ENCODE results near the gene ATPAF2. TPM values are rescaled to one million over a fixed set of nuclear protein-coding genes. Genes with fewer than 3 reads are reported as not detected.

The ATPAF2 gene
- total and polyA plus RNA-seq, 5 donors from 2014 or later, result 10.9 to 25.1 (median 13.2) TPM

DNA sequence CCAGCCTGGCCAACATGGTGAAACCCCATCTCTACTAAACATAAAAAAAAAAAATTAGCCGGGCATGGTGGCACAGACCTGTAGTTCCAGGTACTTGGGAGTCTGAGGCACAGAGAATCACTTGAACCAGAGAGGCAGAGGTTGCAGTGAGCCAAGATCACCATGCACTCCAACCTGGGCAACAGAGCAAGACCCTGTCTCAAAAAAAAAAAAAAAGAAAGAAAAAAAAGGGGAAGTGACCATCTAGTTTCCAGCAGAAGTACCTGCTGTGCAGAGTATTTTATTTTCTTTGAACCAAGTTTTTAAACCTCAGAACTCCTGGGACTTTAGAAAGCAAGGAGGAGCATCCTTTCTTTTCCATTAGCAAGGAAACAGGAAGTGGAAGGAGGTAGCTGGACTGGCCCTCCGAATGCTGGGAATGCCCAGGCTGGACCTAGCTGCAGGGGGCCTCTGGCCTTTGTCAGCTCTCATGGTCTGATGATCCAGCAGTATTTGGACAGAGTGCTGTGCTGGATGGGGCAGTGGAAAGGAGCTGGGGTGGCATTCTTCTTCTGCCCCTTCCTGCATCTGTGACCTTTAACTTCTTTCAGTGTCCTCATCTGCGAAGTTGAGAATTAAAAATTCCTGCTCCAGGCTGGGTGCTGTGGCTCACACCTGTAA, 6.9 kb upstream of the ATPAF2 start:
- ATAC-seq (ENCODE audit: low read depth in 2 of 2), result no peak
- Mint-ChIP-seq H3K36me3 (peaks cover 21% of the 10 kb centered on the region), H3K9me3 (no peaks in the 10 kb centered on the region)

DNA sequence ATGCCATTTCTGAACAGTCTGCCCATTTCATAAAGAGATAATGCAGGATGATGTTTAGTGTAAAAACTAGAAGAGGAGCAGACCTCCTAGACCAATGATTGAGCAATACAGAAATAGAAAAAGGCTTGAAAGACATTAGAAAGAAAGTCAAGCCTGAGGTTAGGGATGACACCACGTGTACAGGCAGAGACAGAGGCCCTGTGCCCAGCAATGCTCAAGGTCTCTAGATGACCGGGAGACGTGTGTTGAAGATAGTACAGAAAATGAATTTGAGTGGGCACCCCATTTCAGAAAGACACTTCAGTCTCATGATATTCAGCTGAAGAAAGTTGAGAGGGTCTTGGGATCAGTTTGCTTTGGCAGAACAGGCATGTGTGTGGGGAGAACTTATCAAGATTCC, 5.6 kb upstream of the ATPAF2 start:
- Mint-ChIP-seq H3K27me3 (no peaks in the 10 kb centered on the region), H3K4me1 (peaks cover 10 to 31% (median 24%) of the 10 kb centered on the region in 4 donors), H3K4me3 (no peak overlapping the region), H3K27ac (no peak overlapping the region), H3K36me3 (peaks cover 15% of the 10 kb centered on the region), H3K9me3 (no peaks in the 10 kb centered on the region)
- no peak overlapping the region for H3K4me3 ChIP-seq (ENCODE audit: low read depth, low read length)
- H3K9me3 ChIP-seq (ENCODE audit: control insufficient read depth in 2 of 2, low read length in 2 of 2), result no peaks in the 10 kb centered on the region
- H3K4me1 ChIP-seq (ENCODE audit: control insufficient read depth, insufficient read depth, low read length, poor library complexity, severe bottlenecking), result peaks cover 14% of the 10 kb centered on the region
- peaks cover 3% of the 10 kb centered on the region for H3K36me3 ChIP-seq (ENCODE audit: control insufficient read depth, insufficient read depth, low read length)
- H3K27me3 ChIP-seq (ENCODE audit: control insufficient read depth, insufficient read depth, low read length), result no peaks in the 10 kb centered on the region
- H3K27ac ChIP-seq (ENCODE audit: insufficient read depth, low read length, poor library complexity, severe bottlenecking), result no peak overlapping the region
- no peak for DNase-seq
- ATAC-seq (ENCODE audit: low read depth in 2 of 2), result no peak

More for the DNA sequence above, 6.9 kb upstream of the ATPAF2 start:
- Histone ChIP-seq H3K27me3 (ENCODE audit: control insufficient read depth, insufficient read depth, low read length) (no peaks in the 10 kb centered on the region), H3K27ac (ENCODE audit: insufficient read depth, low read length, poor library complexity, severe bottlenecking) (no peak overlapping the region), H3K36me3 (ENCODE audit: control insufficient read depth, insufficient read depth, low read length) (peaks cover 5% of the 10 kb centered on the region), H3K9me3 (ENCODE audit: control insufficient read depth in 2 of 2, low read length in 2 of 2) (no peaks in the 10 kb centered on the region), H3K4me1 (ENCODE audit: control insufficient read depth, insufficient read depth, low read length, poor library complexity, severe bottlenecking) (peaks cover 3% of the 10 kb centered on the region), H3K4me3 (ENCODE audit: low read depth, low read length) (no peak overlapping the region)
- Mint-ChIP-seq H3K4me3 (no peak overlapping the region), H3K27me3 (no peaks in the 10 kb centered on the region), H3K27ac (no peak overlapping the region), H3K4me1 (peaks cover 10 to 24% (median 18%) of the 10 kb centered on the region in 4 donors)
- no peak for DNase-seq

DNA sequence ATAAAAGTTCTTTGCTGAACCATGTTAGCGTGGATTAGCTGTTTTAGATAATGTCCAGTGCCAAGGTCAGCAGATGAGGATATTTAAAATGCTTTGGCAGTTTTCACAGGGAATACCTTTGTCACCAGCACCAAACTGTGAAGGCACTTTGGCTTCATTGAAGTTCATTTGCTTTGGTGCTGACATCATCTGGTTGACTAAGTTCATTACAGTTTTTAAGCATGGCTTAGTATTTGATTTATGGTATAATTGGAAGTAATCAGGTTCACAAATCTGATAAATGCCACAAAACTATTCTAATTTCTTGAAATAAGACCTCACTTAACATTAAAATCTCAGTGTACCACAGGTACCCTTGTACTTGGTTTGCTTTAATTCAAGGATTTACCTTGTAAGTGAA, 4.5 kb upstream of the ATPAF2 start:
- Histone ChIP-seq H3K4me3 (ENCODE audit: low read depth, low read length) (no peak overlapping the region), H3K27ac (ENCODE audit: insufficient read depth, low read length, poor library complexity, severe bottlenecking) (no peak overlapping the region), H3K4me1 (ENCODE audit: control insufficient read depth, insufficient read depth, low read length, poor library complexity, severe bottlenecking) (peaks cover 16% of the 10 kb centered on the region), H3K27me3 (ENCODE audit: control insufficient read depth, insufficient read depth, low read length) (no peaks in the 10 kb centered on the region), H3K9me3 (ENCODE audit: control insufficient read depth in 2 of 2, low read length in 2 of 2) (no peaks in the 10 kb centered on the region), H3K36me3 (ENCODE audit: control insufficient read depth, insufficient read depth, low read length) (peaks cover 3% of the 10 kb centered on the region)
- no peak overlapping the region for H3K27ac Mint-ChIP-seq
- DNase-seq, result peak in 2 of 3 donors; percentile 11 to 29
- peaks cover 10 to 39% (median 29%) of the 10 kb centered on the region in 4 donors for H3K4me1 Mint-ChIP-seq
- ATAC-seq (ENCODE audit: low read depth in 2 of 2), result no peak
- no peaks in the 10 kb centered on the region for H3K27me3 Mint-ChIP-seq
- peak overlapping the region in 2 of 4 donors; percentile 77 to 96 for H3K4me3 Mint-ChIP-seq
- H3K9me3 Mint-ChIP-seq, result no peaks in the 10 kb centered on the region
- H3K36me3 Mint-ChIP-seq, result peaks cover 13% of the 10 kb centered on the region

DNA sequence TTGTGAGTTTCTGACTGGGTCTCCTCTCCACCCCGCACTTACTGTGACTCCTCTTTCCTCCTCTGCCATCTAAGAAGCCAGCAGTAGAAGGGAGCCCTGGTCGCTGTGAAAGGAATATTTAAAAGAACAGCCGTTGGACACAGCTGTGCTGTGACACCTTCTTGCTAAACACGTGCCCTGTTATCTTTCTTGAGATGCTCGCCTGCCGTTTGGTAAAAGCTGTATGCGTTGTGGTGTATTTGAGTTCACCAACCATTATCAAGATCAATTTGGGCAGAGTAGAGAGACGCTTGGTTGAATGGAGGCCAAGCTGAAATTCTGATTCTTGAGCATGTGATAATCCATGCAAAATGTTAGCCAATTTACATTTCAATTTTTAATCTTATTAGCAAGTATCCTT, 4.0 kb upstream of the ATPAF2 start:
- Histone ChIP-seq H3K4me3 (ENCODE audit: low read depth, low read length) (no peak overlapping the region), H3K27me3 (ENCODE audit: control insufficient read depth, insufficient read depth, low read length) (no peaks in the 10 kb centered on the region), H3K9me3 (ENCODE audit: control insufficient read depth in 2 of 2, low read length in 2 of 2) (no peaks in the 10 kb centered on the region), H3K27ac (ENCODE audit: insufficient read depth, low read length, poor library complexity, severe bottlenecking) (no peak overlapping the region), H3K4me1 (ENCODE audit: control insufficient read depth, insufficient read depth, low read length, poor library complexity, severe bottlenecking) (peaks cover 21% of the 10 kb centered on the region), H3K36me3 (ENCODE audit: control insufficient read depth, insufficient read depth, low read length) (peaks cover 3% of the 10 kb centered on the region)
- ATAC-seq (ENCODE audit: low read depth in 2 of 2) (no peak), DNase-seq (no peak)
- Mint-ChIP-seq H3K9me3 (no peaks in the 10 kb centered on the region), H3K27ac (no peak overlapping the region), H3K36me3 (peaks cover 13% of the 10 kb centered on the region), H3K4me1 (peaks cover 12 to 44% (median 31%) of the 10 kb centered on the region in 4 donors), H3K4me3 (peak overlapping the region in 2 of 4 donors; percentile 51 to 96), H3K27me3 (no peaks in the 10 kb centered on the region)

DNA sequence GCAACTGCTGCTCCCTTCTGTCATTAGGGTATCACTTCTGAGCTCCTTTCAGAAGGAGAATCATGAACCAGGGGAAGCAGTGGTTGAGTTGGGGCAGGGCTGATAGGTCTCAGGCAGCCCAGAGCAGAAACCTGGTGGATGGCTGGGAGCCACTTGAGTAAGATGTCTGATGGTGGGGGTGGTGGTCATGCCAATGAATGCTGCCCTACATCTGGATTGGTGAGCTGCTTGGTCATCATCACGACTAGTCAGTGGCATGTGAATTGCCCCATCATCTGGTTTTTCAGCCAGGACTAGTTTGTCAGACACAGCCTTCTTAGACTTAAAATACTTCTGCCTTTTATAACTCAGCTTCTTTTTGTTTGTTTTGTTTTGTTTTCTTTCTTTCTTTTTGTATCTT, 2.8 kb upstream of the ATPAF2 start:
- Histone ChIP-seq H3K27ac (ENCODE audit: insufficient read depth, low read length, poor library complexity, severe bottlenecking) (no peak overlapping the region), H3K4me1 (ENCODE audit: control insufficient read depth, insufficient read depth, low read length, poor library complexity, severe bottlenecking) (peaks cover 28% of the 10 kb centered on the region), H3K36me3 (ENCODE audit: control insufficient read depth, insufficient read depth, low read length) (peaks cover 3% of the 10 kb centered on the region), H3K9me3 (ENCODE audit: control insufficient read depth in 2 of 2, low read length in 2 of 2) (no peaks in the 10 kb centered on the region), H3K27me3 (ENCODE audit: control insufficient read depth, insufficient read depth, low read length) (no peaks in the 10 kb centered on the region), H3K4me3 (ENCODE audit: low read depth, low read length) (no peak overlapping the region)
- DNase-seq, result no peak
- Mint-ChIP-seq H3K9me3 (no peaks in the 10 kb centered on the region), H3K27me3 (no peaks in the 10 kb centered on the region), H3K4me1 (peaks cover 17 to 54% (median 35%) of the 10 kb centered on the region in 4 donors), H3K36me3 (peaks cover 5% of the 10 kb centered on the region), H3K4me3 (peak overlapping the region; percentile 68 to 97 (median 94)), H3K27ac (peak overlapping the region in 1 of 3 donors; percentile 89)
- ATAC-seq (ENCODE audit: low read depth in 2 of 2), result no peak

DNA sequence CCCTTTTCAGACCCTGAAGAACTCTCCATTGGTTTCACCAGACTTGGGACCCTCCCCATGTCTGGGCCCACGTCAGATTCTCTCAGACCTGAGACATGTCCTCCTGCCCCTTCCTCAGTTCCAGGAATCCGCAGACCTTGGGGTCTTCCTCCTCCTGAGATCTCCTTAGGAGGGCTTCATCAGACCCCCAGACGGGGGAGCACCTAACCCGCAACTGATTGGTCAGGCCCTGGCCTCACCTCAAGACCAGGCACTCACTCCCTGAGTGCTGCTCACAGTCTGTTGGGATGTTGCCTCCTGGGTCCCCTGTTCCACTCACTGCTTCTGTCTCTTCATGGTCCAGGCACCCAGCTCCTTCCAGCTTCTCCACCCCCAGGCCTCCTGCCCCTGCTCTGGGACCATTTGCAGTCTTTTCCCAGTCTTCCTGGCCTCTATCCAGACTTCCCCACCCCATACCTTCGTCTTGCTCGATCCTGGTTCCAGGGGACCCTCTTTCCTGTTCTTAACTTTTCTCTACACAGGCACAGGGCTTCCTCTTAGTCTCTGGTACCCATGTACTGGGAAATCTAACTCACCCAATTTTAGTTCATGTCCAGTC, 1.4 kb upstream of the ATPAF2 start:
- DNase-seq, result no peak
- Mint-ChIP-seq H3K27ac (peak overlapping the region; percentile 85 to 97 (median 89)), H3K9me3 (no peaks in the 10 kb centered on the region), H3K27me3 (no peaks in the 10 kb centered on the region), H3K4me3 (peak overlapping the region; percentile 91 to 97 (median 94)), H3K36me3 (peaks cover 5% of the 10 kb centered on the region), H3K4me1 (peaks cover 17 to 54% (median 35%) of the 10 kb centered on the region in 4 donors)
- no peaks in the 10 kb centered on the region for H3K27me3 ChIP-seq (ENCODE audit: control insufficient read depth, insufficient read depth, low read length)
- H3K9me3 ChIP-seq (ENCODE audit: control insufficient read depth in 2 of 2, low read length in 2 of 2), result no peaks in the 10 kb centered on the region
- peaks cover 28% of the 10 kb centered on the region for H3K4me1 ChIP-seq (ENCODE audit: control insufficient read depth, insufficient read depth, low read length, poor library complexity, severe bottlenecking)
- peak overlapping the region; percentile 52 for H3K4me3 ChIP-seq (ENCODE audit: low read depth, low read length)
- no peaks in the 10 kb centered on the region for H3K36me3 ChIP-seq (ENCODE audit: control insufficient read depth, insufficient read depth, low read length)
- H3K27ac ChIP-seq (ENCODE audit: insufficient read depth, low read length, poor library complexity, severe bottlenecking), result no peak overlapping the region
- no peak for ATAC-seq (ENCODE audit: low read depth in 2 of 2)

DNA sequence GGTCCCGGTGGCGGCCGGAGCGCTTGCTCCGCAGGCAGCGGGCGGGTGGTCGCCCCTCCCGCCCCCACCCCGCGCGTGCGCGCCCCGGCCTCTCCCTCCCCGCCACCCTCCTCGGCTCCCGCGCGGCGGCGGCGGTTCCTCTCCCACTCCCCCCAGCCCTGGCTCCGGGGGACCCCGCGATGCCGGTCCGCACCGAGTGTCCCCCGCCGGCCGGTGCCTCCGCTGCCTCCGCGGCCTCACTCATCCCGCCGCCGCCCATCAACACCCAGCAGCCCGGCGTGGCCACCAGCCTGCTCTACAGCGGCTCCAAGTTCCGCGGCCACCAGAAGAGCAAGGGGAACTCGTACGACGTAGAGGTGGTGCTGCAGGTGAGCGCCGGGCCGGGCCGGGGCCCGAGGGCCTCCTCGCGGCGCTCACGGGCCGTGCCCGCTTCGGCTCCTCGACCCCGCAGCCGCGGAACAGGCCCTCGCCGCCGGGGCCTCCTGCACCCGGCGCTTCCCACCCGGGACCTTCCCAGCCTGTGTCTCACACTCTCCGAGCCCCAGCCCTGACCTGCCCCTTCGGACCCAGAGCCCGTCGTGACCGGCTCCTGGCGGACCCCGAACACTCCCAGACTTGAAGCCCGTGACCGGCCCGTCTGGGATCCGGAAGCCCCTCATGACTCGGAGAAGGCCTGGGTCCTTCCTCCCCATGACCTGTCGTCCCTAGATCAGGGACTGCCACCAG, 730 bp upstream of the ATPAF2 start:
- Mint-ChIP-seq H3K4me1 (peaks cover 16 to 54% (median 35%) of the 10 kb centered on the region in 4 donors), H3K4me3 (peak overlapping the region; percentile 96 to 97 (median 97)), H3K9me3 (no peaks in the 10 kb centered on the region), H3K36me3 (peaks cover 4% of the 10 kb centered on the region), H3K27me3 (no peaks in the 10 kb centered on the region), H3K27ac (peak overlapping the region; percentile 92 to 99 (median 97))
- Histone ChIP-seq H3K4me3 (ENCODE audit: low read depth, low read length) (peak overlapping the region; percentile 52), H3K9me3 (ENCODE audit: control insufficient read depth in 2 of 2, low read length in 2 of 2) (no peaks in the 10 kb centered on the region), H3K36me3 (ENCODE audit: control insufficient read depth, insufficient read depth, low read length) (no peaks in the 10 kb centered on the region), H3K27ac (ENCODE audit: insufficient read depth, low read length, poor library complexity, severe bottlenecking) (peak overlapping the region; percentile 72), H3K27me3 (ENCODE audit: control insufficient read depth, insufficient read depth, low read length) (no peaks in the 10 kb centered on the region), H3K4me1 (ENCODE audit: control insufficient read depth, insufficient read depth, low read length, poor library complexity, severe bottlenecking) (peaks cover 28% of the 10 kb centered on the region)
- DNase-seq (peak in 1 of 3 donors; percentile 44), ATAC-seq (ENCODE audit: low read depth in 2 of 2) (peak; percentile 4 to 16)
